Kidney (tissue), 14 donors: ENCODE measurements around the gene ARHGEF3. TPM values are rescaled to one million over a fixed set of nuclear protein-coding genes. Genes with fewer than 3 reads are reported as not detected.

Experiments
- DNase-seq, 5 donors: peaks; one replicate each; pipeline ENCODE4 v3.0.0-alpha.2; 2013 to 2020
- FAIRE-seq: peaks from 2 replicates; lab custom pipeline; 2012; peaks lifted over from hg19 to GRCh38; lab: Jason Lieb, UNC
- H3K27ac ChIP-seq, 2 donors: one replicate each; pipeline ENCODE4 v1.7.0; 2013; ENCODE audit warnings: low read depth in 2 of 2, low read length in 2 of 2, inconsistent platforms in 1 of 2
- H3K27me3 ChIP-seq: one replicate; pipeline ENCODE4 v1.7.1; 2013; ENCODE audit warnings: low read length, inconsistent platforms; ENCODE audit not compliant: control insufficient read depth, insufficient read depth
- H3K36me3 ChIP-seq, 3 donors: one replicate each; pipeline versions ENCODE4 v1.7.0 to v1.7.1; 2013; ENCODE audit warnings: low read length in 3 of 3, control low read depth in 1 of 3, inconsistent platforms in 1 of 3; ENCODE audit not compliant: insufficient read depth in 3 of 3, control insufficient read depth in 2 of 3
- H3K4me1 ChIP-seq, 3 donors: one replicate each; pipeline versions ENCODE4 v1.7.0 to v1.7.1; 2013; ENCODE audit warnings: low read length in 3 of 3, inconsistent platforms in 1 of 3, low read depth in 1 of 3; ENCODE audit not compliant: control insufficient read depth in 2 of 3, insufficient read depth in 2 of 3
- H3K4me3 ChIP-seq, 3 donors: one replicate each; pipeline versions ENCODE4 v1.7.0 to v1.8.1; 2013; ENCODE audit warnings: low read length in 3 of 3, control low read depth in 1 of 3, inconsistent platforms in 1 of 3
- H3K9ac ChIP-seq, 3 donors: one replicate each; pipeline versions ENCODE4 v1.7.0 to v1.7.1; 2013; ENCODE audit warnings: low read length in 3 of 3, control low read depth in 1 of 3, inconsistent platforms in 1 of 3
- H3K9me3 ChIP-seq, 3 donors: one replicate each; pipeline versions ENCODE4 v1.7.0 to v1.7.1; 2013; ENCODE audit warnings: low read length in 3 of 3, control low read depth in 1 of 3, inconsistent platforms in 1 of 3; ENCODE audit not compliant: control insufficient read depth in 2 of 3, insufficient read depth in 1 of 3
- intact Hi-C: fragments of 100-400 bp; cut with DNase I; formaldehyde crosslinking; loops from one replicate; pipeline ENCODE4 v1.11.1; 2022
- polyA plus RNA-seq: library from polyadenylated mRNA; stranded (reverse); fragments of 350-450 nt; fragmentation: Illumina TruSeq; extraction: RNeasy Lipid Tissue Mini Kit (QIAGEN cat#74804); gene quantifications from one replicate; pipeline ENCODE4 v1.2.3, GENCODE V29; 2014; ENCODE audit warnings: low read depth, low replicate concordance; ENCODE audit not compliant: insufficient read depth
- total RNA-seq: library from RNA; stranded (reverse); fragmentation: NEBNext Ultra II Directional; extraction: Animal tissue kit (Norgen Biotek cat#: 25700); gene quantifications from one replicate; pipeline ENCODE4 v1.2.1, GENCODE V29; 2021
- TF ChIP-seq, protein P1 (sequence below): IDR thresholded peaks from 3 replicates; pipeline ENCODE4 v1.5.1; 2012; ENCODE audit warnings: mild to moderate bottlenecking, moderate library complexity, borderline replicate concordance; ENCODE audit not compliant: insufficient read depth; ENCODE audit errors: extremely low read depth
- donor health status: control.
- donor health status: control.
- donor health status: control.
- donor health status: control.
- donor health status: control.
- donor health status: DM: yes; HTN: yes; CAD: no.
- donor health status: Normal renal cell carcinoma (clear cell type).

ARHGEF3 gene
- total and polyA plus RNA-seq, 2 donors from 2014 or later: 25.8 to 56.3 TPM

DNA sequence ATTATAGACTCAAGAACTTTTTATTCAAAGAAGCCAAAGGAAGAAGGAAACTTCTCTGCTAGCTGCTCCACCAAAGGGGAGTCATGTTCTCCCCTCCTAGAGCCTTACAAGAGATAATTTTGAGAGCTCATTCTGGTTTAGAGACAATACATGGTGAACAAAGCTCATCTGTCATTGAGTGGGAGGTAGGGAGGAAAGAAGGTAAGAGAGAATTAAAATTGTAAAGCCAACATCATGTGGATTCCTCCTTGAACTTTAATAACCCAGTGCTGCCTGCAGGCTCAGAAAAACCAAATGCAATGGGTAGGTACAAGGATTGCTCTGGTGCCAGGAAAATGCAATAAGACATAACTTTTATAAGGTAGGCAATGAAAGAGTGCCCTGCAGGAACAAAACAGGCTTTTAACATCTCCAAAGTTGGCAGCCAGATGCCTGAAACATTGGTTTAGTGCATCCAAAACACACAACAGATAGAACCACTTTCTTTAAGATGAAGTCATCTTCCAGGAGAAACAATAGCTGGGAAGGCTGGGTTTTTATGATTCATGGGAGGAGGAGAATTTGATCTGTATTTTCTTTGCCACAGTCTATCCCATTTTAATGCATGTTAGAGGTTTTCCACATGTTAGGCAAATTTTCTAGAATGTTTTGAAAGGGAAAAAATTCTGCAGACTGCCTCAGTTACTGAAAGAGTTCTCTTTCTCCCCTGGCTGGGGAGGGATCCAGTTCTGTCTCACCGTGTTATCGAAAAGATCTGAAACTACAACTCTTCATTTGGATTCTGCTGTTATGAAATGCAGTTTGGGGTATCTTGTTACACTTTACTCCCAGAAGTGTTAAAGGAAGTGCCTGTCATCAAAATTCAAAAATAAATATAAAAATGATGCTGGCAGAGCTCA lies 11.3 kb upstream of the ARHGEF3 start:
- H3K9ac ChIP-seq: no peak overlapping the region
- no peaks in the 10 kb centered on the region for H3K36me3 ChIP-seq
- H3K4me3 ChIP-seq: no peak overlapping the region
- no peak overlapping the region for H3K27ac ChIP-seq
- peaks cover 0 to 6% (median 0%) of the 10 kb centered on the region in 3 donors for H3K4me1 ChIP-seq
- FAIRE-seq (no peak), DNase-seq (peak in 2 of 5 donors; percentile 41 to 54)
- H3K9me3 ChIP-seq: no peaks in the 10 kb centered on the region
- H3K27me3 ChIP-seq: no peaks in the 10 kb centered on the region
- intact Hi-C loops: no loop called here
- TF ChIP-seq, protein P1, sequence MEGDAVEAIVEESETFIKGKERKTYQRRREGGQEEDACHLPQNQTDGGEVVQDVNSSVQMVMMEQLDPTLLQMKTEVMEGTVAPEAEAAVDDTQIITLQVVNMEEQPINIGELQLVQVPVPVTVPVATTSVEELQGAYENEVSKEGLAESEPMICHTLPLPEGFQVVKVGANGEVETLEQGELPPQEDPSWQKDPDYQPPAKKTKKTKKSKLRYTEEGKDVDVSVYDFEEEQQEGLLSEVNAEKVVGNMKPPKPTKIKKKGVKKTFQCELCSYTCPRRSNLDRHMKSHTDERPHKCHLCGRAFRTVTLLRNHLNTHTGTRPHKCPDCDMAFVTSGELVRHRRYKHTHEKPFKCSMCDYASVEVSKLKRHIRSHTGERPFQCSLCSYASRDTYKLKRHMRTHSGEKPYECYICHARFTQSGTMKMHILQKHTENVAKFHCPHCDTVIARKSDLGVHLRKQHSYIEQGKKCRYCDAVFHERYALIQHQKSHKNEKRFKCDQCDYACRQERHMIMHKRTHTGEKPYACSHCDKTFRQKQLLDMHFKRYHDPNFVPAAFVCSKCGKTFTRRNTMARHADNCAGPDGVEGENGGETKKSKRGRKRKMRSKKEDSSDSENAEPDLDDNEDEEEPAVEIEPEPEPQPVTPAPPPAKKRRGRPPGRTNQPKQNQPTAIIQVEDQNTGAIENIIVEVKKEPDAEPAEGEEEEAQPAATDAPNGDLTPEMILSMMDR: no peak

DNA sequence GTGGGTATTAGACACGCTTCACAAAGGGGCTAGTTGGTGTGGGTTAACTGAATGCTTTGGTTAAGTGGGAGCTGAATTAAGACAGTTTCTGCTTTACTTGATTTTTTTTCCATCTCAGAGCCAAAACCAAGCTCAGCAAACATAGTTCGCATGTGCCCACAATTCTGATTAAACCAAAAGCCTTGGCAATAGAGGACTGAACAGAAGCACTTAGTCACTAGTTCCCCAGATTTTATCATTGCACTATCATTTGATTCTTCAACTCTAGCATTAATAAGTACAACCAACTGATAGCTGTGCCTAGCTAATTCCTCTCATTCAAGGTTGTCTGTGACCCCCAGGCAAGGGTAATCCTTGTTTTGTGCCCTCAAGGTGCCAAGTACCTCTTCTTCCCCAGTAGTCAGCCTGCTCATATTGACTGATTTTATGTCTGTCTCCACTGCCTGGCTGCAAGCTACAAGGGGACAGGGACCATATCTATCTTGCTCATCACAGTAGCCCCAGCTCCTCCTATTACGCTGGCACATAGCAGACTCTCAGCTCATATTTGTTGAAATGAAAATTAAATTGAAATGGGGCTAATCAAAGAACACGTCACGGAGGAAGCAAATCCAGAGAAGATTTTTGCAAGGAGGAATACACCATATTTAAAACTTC lies 9.9 kb upstream of the ARHGEF3 start:
- Histone ChIP-seq H3K27ac (peak overlapping the region in 1 of 2 donors; percentile 14), H3K9ac (no peak overlapping the region)

DNA sequence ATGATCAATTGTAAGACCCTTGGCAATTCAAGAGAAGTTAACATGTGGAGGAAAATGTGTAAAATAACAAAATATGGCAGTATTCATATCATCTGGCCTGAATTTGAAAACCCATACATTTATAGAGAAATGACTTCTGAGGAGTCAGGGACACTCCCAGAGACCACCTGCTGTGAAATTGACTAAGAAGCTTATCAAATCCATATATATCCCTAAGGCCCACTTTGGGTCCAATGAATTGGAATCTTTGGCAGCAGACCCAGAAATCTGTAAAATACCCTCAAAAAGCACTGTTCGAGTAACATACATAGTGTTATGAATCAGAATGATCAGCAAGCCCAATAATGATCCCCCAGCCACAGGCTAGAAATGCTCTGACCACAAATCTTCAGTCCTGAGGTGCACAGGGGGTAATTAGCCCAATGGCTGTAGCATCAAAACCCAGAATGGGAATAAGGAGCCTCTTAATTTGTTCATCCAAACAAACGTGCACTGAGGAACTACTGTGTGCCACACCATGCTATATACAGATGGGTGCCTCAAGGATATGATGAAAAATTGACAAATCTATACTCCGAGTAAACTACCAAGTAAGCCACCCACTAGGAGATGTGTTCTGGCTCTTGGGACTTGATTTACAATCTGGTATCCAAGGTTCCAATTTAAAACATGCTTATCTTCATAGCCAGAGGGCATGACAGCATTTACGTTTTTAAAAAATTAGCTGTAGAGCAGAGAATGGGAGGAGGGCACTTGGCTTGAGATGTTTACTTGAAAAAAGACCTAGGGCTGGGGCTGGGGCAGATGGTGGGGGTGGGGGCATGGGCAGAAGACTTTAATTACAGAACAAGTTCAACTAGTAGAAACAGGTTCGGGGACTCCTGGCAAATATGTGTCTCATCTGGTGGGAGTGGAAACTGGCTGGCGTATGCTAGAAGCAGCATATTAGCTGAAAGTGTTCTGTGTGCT lies 9.1 kb upstream of the ARHGEF3 start:
- no peak overlapping the region for H3K9ac ChIP-seq
- no peak overlapping the region for H3K27ac ChIP-seq
- peaks cover 0 to 3% (median 0%) of the 10 kb centered on the region in 3 donors for H3K4me1 ChIP-seq
- no peaks in the 10 kb centered on the region for H3K36me3 ChIP-seq
- DNase-seq: peak in 4 of 5 donors; percentile 32 to 70 (median 59)
- no peak overlapping the region for H3K4me3 ChIP-seq
- TF ChIP-seq, protein P1: no peak
- H3K27me3 ChIP-seq: no peaks in the 10 kb centered on the region
- FAIRE-seq: no peak
- H3K9me3 ChIP-seq: no peaks in the 10 kb centered on the region
- intact Hi-C loops: no loop called here

More for the DNA sequence above, 9.9 kb upstream of the ARHGEF3 start:
- H3K4me1 ChIP-seq: peaks cover 0 to 3% (median 0%) of the 10 kb centered on the region in 3 donors
- intact Hi-C loops: no loop called here
- H3K27me3 ChIP-seq: no peaks in the 10 kb centered on the region
- DNase-seq: no peak
- no peak overlapping the region for H3K4me3 ChIP-seq
- FAIRE-seq: no peak
- TF ChIP-seq, protein P1: no peak
- H3K9me3 ChIP-seq: no peaks in the 10 kb centered on the region
- no peaks in the 10 kb centered on the region for H3K36me3 ChIP-seq
